ENCODE data around the gene CACNB2.

The CACNB2 gene

GRCh38 chr10:18343573-18343972 lies 203.3 kb downstream of the CACNB2 start:
- DNase-seq (ENCODE audit: extremely low spot score), result no peak
- ChIA-PET POLR2A (no interaction called here), CTCF (no interaction called here)
- TF ChIP-seq NFRKB (IDR thresholded peaks at IDR 0.05), result no peak
- TF ChIP-seq FOXM1 (IDR thresholded peaks at IDR 0.05; ENCODE audit: borderline replicate concordance), result no peak
- TF ChIP-seq CTBP1 (IDR thresholded peaks at IDR 0.05; ENCODE audit: borderline replicate concordance), result no peak

GRCh38 chr10:18345308-18345707 lies 205.1 kb downstream of the CACNB2 start:
- DNase-seq (ENCODE audit: extremely low spot score), result no peak
- CTCF ChIA-PET, result no interaction called here
- POLR2A ChIA-PET, result no interaction called here
- TF ChIP-seq SUZ12 (IDR thresholded peaks at IDR 0.05) (no peak), FOXM1 (IDR thresholded peaks at IDR 0.05; ENCODE audit: borderline replicate concordance) (no peak), SP1 (IDR thresholded peaks at IDR 0.05) (no peak), TARDBP (IDR thresholded peaks at IDR 0.05) (no peak)

GRCh38 chr10:18350340-18350739 lies 210.1 kb downstream of the CACNB2 start:
- DNase-seq (ENCODE audit: extremely low spot score), result no peak
- TF ChIP-seq ELF4 (IDR thresholded peaks at IDR 0.05) (no peak), ARNT (IDR thresholded peaks at IDR 0.05) (no peak), L3MBTL2 (conservative IDR thresholded peaks at IDR 0.05) (no peak), SP1 (IDR thresholded peaks at IDR 0.05) (no peak), FOXM1 (IDR thresholded peaks at IDR 0.05; ENCODE audit: borderline replicate concordance) (no peak), SUZ12 (IDR thresholded peaks at IDR 0.05) (no peak), CTBP1 (IDR thresholded peaks at IDR 0.05; ENCODE audit: borderline replicate concordance) (no peak), FOXK2 (IDR thresholded peaks at IDR 0.05) (no peak), BHLHE40 (IDR thresholded peaks at IDR 0.05; ENCODE audit: borderline replicate concordance) (no peak)
- POLR2A ChIA-PET, result no interaction called here
- CTCF ChIA-PET, result no interaction called here

GRCh38 chr10:18351421-18351820 lies 211.2 kb downstream of the CACNB2 start:
- TF ChIP-seq ZNF384 (IDR thresholded peaks at IDR 0.05) (no peak), SP1 (IDR thresholded peaks at IDR 0.05) (no peak), ARNT (IDR thresholded peaks at IDR 0.05) (no peak), NFRKB (IDR thresholded peaks at IDR 0.05) (no peak)
- DNase-seq (ENCODE audit: extremely low spot score), result no peak
- POLR2A ChIA-PET, result no interaction called here
- CTCF ChIA-PET, result no interaction called here

- TF ChIP-seq L3MBTL2 (conservative IDR thresholded peaks at IDR 0.05) (no peak), ELF4 (IDR thresholded peaks at IDR 0.05) (no peak), FOXA1 (IDR thresholded peaks at IDR 0.05) (no peak), BHLHE40 (IDR thresholded peaks at IDR 0.05; ENCODE audit: borderline replicate concordance) (no peak), FOXK2 (IDR thresholded peaks at IDR 0.05) (no peak), PKNOX1 (IDR thresholded peaks at IDR 0.05) (no peak), ZNF384 (IDR thresholded peaks at IDR 0.05) (no peak), HDGF (IDR thresholded peaks at IDR 0.05; ENCODE audit: borderline replicate concordance) (no peak)
Measured at GRCh38 chr10:18352175-18352574, 212.0 kb downstream of the CACNB2 start.

GRCh38 chr10:18359812-18360211 lies 219.6 kb downstream of the CACNB2 start:
- TF ChIP-seq CTBP1 (IDR thresholded peaks at IDR 0.05; ENCODE audit: borderline replicate concordance) (no peak), ELF4 (IDR thresholded peaks at IDR 0.05) (no peak), BHLHE40 (IDR thresholded peaks at IDR 0.05; ENCODE audit: borderline replicate concordance) (no peak), TARDBP (IDR thresholded peaks at IDR 0.05) (no peak), ARNT (IDR thresholded peaks at IDR 0.05) (no peak), SUZ12 (IDR thresholded peaks at IDR 0.05) (no peak), PKNOX1 (IDR thresholded peaks at IDR 0.05) (no peak), NFRKB (IDR thresholded peaks at IDR 0.05) (no peak), HDGF (IDR thresholded peaks at IDR 0.05; ENCODE audit: borderline replicate concordance) (no peak), FOXM1 (IDR thresholded peaks at IDR 0.05; ENCODE audit: borderline replicate concordance) (no peak), FOXK2 (IDR thresholded peaks at IDR 0.05) (no peak), SP1 (IDR thresholded peaks at IDR 0.05) (no peak), L3MBTL2 (conservative IDR thresholded peaks at IDR 0.05) (no peak), FOXA1 (IDR thresholded peaks at IDR 0.05) (no peak)
- ChIA-PET CTCF (no interaction called here), POLR2A (no interaction called here)
- no peak for DNase-seq (ENCODE audit: extremely low spot score)

More at GRCh38 chr10:18352175-18352574, 212.0 kb downstream of the CACNB2 start:
- CTCF ChIA-PET, result no interaction called here
- DNase-seq (ENCODE audit: extremely low spot score), result no peak
- POLR2A ChIA-PET, result no interaction called here

GRCh38 chr10:18362892-18363291 lies 222.7 kb downstream of the CACNB2 start:
- ChIA-PET CTCF (interaction anchor here (0.6 kb wide), 1 partner anchor 1799 kb away, joined by 3 read pairs; no protein-coding TSS in a partner anchor), POLR2A (no interaction called here)
- no peak for TF ChIP-seq L3MBTL2 (conservative IDR thresholded peaks at IDR 0.05)
- TF ChIP-seq ELF4 (IDR thresholded peaks at IDR 0.05), result no peak
- TF ChIP-seq TARDBP (IDR thresholded peaks at IDR 0.05), result no peak
- no peak for TF ChIP-seq FOXK2 (IDR thresholded peaks at IDR 0.05)
- TF ChIP-seq SP1 (IDR thresholded peaks at IDR 0.05), result no peak
- TF ChIP-seq BHLHE40 (IDR thresholded peaks at IDR 0.05; ENCODE audit: borderline replicate concordance), result no peak
- DNase-seq (ENCODE audit: extremely low spot score), result no peak

- CTCF ChIA-PET, result no interaction called here
Measured at GRCh38 chr10:18364987-18365775, 225.0 kb downstream of the CACNB2 start.

More at GRCh38 chr10:18364987-18365775, 225.0 kb downstream of the CACNB2 start:
- TF ChIP-seq FOXA1 (IDR thresholded peaks at IDR 0.05) (no peak), ELF4 (IDR thresholded peaks at IDR 0.05) (no peak), PKNOX1 (IDR thresholded peaks at IDR 0.05) (no peak), ARNT (IDR thresholded peaks at IDR 0.05) (no peak), NFRKB (IDR thresholded peaks at IDR 0.05) (no peak), TARDBP (IDR thresholded peaks at IDR 0.05) (no peak), CTBP1 (IDR thresholded peaks at IDR 0.05; ENCODE audit: borderline replicate concordance) (no peak)
- POLR2A ChIA-PET, result no interaction called here
- no peak for DNase-seq (ENCODE audit: extremely low spot score)
